KBM-7 (cell line): ENCODE measurements around the gene SLC25A42.
"Not testable (repeated sequence)": the region's sequence is repeated elsewhere in the genome, so short reads cannot be mapped to it uniquely, and the experiment has no call there.

Experiments
- DNase-seq: peaks from one replicate; pipeline ENCODE4 v3.0.0-alpha.2; 2015
- in situ Hi-C: fragments of 300-500 bp; cut with MboI; formaldehyde crosslinking; loops from 2 replicates; pipeline ENCODE4 v1.14.3; 2020; ENCODE audit warnings: low sequenced_read_pairs, low pct_unique_long_range_greater_than_20kb, mixed read lengths

Gene SLC25A42

GRCh38 chr19:19063183-19064097 is at the start of gene SLC25A42:
SLC25A42 (plus strand) TSS chr19:19063994; CDS start chr19:19096125, 32,131 bp downstream.
- peak; percentile 100 for DNase-seq
- in situ Hi-C loops, result no loop called here

GRCh38 chr19:19021115-19021514 is 42.7 kb upstream of the SLC25A42 start:
- no peak for DNase-seq
- in situ Hi-C loops, result no loop called here

GRCh38 chr19:19022380-19022961 is 41.3 kb upstream of the SLC25A42 start:
- in situ Hi-C loops, result no loop called here

GRCh38 chr19:19023376-19023775 is 40.4 kb upstream of the SLC25A42 start:
- in situ Hi-C loops, result not testable (repeated sequence)

More at GRCh38 chr19:19022380-19022961, 41.3 kb upstream of the SLC25A42 start:
- DNase-seq, result no peak

GRCh38 chr19:19025861-19026260 is 37.9 kb upstream of the SLC25A42 start:
- DNase-seq, result no peak
- in situ Hi-C loops, result no loop called here

More at GRCh38 chr19:19023376-19023775, 40.4 kb upstream of the SLC25A42 start:
- not testable (repeated sequence) for DNase-seq

GRCh38 chr19:19026299-19026971 is 37.4 kb upstream of the SLC25A42 start:
- in situ Hi-C loops, result no loop called here
- peak; percentile 25 for DNase-seq

- in situ Hi-C loops, result no loop called here
- no peak for DNase-seq
Observed at GRCh38 chr19:19027228-19027627, 36.6 kb upstream of the SLC25A42 start.

- DNase-seq, result no peak
- in situ Hi-C loops, result no loop called here
Observed at GRCh38 chr19:19028526-19028925, 35.3 kb upstream of the SLC25A42 start.

GRCh38 chr19:19031891-19032290 is 31.9 kb upstream of the SLC25A42 start:
- in situ Hi-C loops, result no loop called here
- DNase-seq, result no peak

- DNase-seq, result peak; percentile 95
- in situ Hi-C loops, result no loop called here
Observed at GRCh38 chr19:19032420-19033175, 31.2 kb upstream of the SLC25A42 start.

- in situ Hi-C loops, result no loop called here
- DNase-seq, result no peak
Observed at GRCh38 chr19:19033176-19033425, 30.7 kb upstream of the SLC25A42 start.

- in situ Hi-C loops, result no loop called here
- DNase-seq, result peak; percentile 94
Observed at GRCh38 chr19:19033426-19034203, 30.2 kb upstream of the SLC25A42 start, which contains the start of the genes ARMC6 and SUGP2. ARMC6 (plus strand) TSS chr19:19033603; CDS start chr19:19034210, 607 bp downstream. SUGP2 (minus strand) TSS chr19:19033517; CDS start chr19:19031071, 2,446 bp downstream.

- in situ Hi-C loops, result no loop called here
- peak; percentile 94 for DNase-seq
Observed at GRCh38 chr19:19034204-19034624, 29.6 kb upstream of the SLC25A42 start.

- no peak for DNase-seq
- in situ Hi-C loops, result no loop called here
Observed at GRCh38 chr19:19039901-19040300, 23.9 kb upstream of the SLC25A42 start.

- in situ Hi-C loops, result no loop called here
- DNase-seq, result no peak
Observed at GRCh38 chr19:19040417-19040816, 23.4 kb upstream of the SLC25A42 start.

GRCh38 chr19:19042732-19043280 is 21.0 kb upstream of the SLC25A42 start:
- DNase-seq, result no peak
- in situ Hi-C loops, result no loop called here

GRCh38 chr19:19043481-19043880 is 20.3 kb upstream of the SLC25A42 start:
- in situ Hi-C loops, result no loop called here
- DNase-seq, result no peak

GRCh38 chr19:19043881-19044280 is 19.9 kb upstream of the SLC25A42 start:
- no peak for DNase-seq
- in situ Hi-C loops, result no loop called here
